ENCODE measurements around the gene XYLT1. TPM values are rescaled to one million over a fixed set of nuclear protein-coding genes. Genes with fewer than 3 reads are reported as not detected.

XYLT1 gene
- total RNA-seq, 1 donor from 2014 or later: 1.8 TPM

DNA sequence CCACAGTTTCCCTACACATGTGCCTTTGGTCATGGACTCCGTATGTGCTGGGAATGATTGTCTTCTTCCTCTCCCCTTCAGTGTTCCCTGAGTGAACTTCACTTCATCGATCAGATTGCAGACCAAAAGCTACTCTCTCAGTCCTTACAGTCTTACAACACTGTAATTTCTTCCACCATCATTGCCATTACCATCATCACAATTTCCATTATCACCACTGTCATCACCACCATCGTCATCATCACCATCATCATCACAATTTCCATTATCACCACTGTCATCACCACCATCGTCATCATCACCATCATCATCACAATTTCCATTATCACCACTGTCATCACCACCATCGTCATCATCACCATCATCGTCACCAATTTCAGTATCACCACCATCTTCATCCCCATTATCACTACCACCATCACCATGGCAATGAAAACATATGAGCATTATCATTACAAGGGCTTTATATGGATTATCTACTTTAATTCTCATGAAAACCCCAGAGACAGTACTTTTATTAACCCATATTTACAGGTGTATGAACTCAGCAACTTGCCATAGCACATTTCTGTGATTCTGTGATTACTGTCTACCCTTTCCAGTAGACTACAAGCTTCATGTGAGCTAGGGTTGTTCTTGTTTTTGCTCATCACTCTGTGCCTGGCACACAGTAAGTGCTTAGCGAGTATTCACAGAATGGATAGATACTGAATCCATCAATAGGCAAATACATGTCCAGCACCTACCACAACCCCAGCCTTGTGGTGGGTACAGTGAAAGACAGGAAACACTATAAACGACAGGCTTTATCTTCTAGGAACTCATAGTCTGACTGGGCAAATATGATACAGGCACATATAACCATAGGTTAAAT is 327.0 kb downstream of the XYLT1 start:
- intact Hi-C loops (cut with DNase I): no loop called here
- DNase-seq (ENCODE audit: missing footprints) (no peak), ATAC-seq (no peak)

DNA sequence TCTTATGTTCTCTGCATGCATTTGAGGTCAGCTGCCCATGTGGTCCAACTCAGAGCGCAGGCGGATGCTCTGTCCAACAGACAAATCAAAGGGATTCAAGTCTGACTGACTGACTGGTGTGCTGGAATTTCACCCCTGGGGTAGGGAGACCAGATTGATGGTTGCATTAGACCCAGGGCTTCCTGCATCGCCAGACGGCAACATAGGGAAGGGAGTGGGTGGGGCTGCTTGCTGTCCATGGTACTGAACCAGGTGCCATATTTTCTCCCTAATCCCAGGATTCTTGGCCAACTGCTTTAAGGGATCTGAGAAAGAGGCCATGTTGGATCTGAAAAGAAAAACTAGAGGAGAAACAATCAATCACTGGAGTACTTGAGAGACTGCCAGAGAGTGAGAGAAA is 332.0 kb downstream of the XYLT1 start:
- intact Hi-C loops (cut with DNase I): no loop called here

DNA sequence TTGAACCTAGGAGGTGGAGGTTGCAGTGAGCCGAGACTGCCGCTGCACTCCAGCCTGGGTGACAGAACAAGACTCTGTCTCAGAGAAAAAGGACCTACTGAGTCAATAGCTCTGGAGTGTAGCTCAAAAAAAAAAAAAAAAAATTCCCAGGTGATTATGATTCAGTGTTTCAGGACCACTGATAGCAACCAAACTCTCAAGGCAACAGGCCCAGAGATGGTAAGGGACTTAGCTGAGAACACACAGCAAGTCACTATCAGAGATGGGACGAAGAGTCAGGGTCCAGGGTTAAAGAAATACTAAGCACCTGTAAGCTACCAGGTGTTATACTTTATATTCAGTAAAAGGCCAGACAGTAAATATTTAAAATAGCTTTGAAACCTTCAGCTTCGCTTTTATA is 335.3 kb downstream of the XYLT1 start:
- DNase-seq (ENCODE audit: missing footprints) (no peak), ATAC-seq (no peak)
- intact Hi-C loops (cut with DNase I): no loop called here

More for the DNA sequence above, 332.0 kb downstream of the XYLT1 start:
- no peak for ATAC-seq
- no peak for DNase-seq (ENCODE audit: missing footprints)

DNA sequence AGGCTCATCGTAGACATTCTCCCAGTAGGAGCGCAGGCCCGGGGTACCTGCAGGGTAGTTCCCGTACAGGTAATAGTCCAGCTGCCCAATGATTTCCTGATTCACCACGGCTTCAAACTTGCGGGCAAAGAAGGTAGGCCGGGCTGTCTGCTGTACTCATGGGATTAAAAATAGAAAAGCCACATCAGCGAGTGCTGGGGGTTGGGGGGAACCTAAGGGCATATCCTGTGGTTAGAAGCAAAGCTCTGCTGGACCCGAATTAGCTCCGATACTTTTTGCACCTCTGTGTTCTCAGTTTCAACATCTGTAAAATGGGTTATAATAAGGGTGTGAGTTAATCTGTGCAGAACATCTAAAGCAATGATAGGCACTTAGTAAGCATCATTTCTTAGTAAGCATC is 336.2 kb downstream of the XYLT1 start:
- intact Hi-C loops (cut with DNase I): no loop called here
- no peak for DNase-seq (ENCODE audit: missing footprints)
- ATAC-seq: no peak

GRCh38 chr16:17133851-17134250 is 336.9 kb downstream of the XYLT1 start:
- DNase-seq (ENCODE audit: missing footprints): no peak
- intact Hi-C loops (cut with DNase I): no loop called here
- no peak for ATAC-seq

- no peak for DNase-seq (ENCODE audit: missing footprints)
- ATAC-seq: no peak
- intact Hi-C loops (cut with DNase I): no loop called here
Observed at GRCh38 chr16:17131351-17131750, 339.4 kb downstream of the XYLT1 start.

DNA sequence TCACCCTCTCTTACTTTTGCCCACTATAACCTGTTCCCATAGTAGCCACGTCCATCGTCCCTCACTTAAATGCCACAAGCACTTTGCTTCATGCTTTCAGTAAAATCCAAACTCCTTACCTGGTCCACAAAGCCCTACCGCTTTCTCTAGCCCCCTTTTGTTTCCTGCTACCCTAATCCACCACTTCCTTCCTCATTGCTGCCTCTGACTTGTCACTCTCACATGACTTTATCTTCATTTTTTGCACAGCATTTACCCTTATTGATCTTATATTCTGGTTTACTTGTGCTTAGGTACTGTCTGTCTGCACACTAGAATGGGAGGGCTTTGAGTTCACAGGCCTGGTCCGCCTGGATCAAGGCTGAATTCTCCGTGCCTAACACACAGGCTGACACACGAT is 340.0 kb downstream of the XYLT1 start:
- no peak for ATAC-seq
- intact Hi-C loops (cut with DNase I): no loop called here

GRCh38 chr16:17129971-17130370 is 340.8 kb downstream of the XYLT1 start:
- ATAC-seq (no peak), DNase-seq (ENCODE audit: missing footprints) (no peak)
- intact Hi-C loops (cut with DNase I): no loop called here

More for the DNA sequence above, 340.0 kb downstream of the XYLT1 start:
- DNase-seq (ENCODE audit: missing footprints): no peak

GRCh38 chr16:17128791-17129190 is 342.0 kb downstream of the XYLT1 start:
- ATAC-seq (no peak), DNase-seq (ENCODE audit: missing footprints) (no peak)
- intact Hi-C loops (cut with DNase I): no loop called here

DNA sequence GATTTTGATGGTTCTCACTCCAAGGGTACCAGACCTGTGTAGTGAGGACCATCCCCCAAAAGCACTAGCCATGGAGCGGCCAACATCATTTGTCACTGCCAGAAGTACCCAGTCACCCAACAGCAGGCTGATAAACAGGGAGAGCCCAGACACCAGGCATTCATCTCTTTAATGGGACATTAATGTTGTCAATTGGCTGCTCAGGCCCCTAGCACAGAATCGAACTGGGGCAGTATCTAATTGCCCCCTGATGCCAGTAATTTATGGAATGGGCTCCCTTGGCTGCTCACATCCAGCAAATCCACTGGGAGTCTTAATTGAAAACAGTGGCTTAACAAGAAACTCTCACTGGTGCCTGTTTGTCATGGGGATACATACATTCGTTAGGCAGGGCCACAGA is 344.6 kb downstream of the XYLT1 start:
- intact Hi-C loops (cut with DNase I): no loop called here

GRCh38 chr16:17125671-17126070 is 345.1 kb downstream of the XYLT1 start:
- ATAC-seq (no peak), DNase-seq (ENCODE audit: missing footprints) (no peak)
- intact Hi-C loops (cut with DNase I): no loop called here

More for the DNA sequence above, 344.6 kb downstream of the XYLT1 start:
- no peak for DNase-seq (ENCODE audit: missing footprints)
- no peak for ATAC-seq

- no peak for ATAC-seq
- intact Hi-C loops (cut with DNase I): no loop called here
- DNase-seq (ENCODE audit: missing footprints): no peak
Observed at GRCh38 chr16:17117906-17118577, 352.7 kb downstream of the XYLT1 start.

DNA sequence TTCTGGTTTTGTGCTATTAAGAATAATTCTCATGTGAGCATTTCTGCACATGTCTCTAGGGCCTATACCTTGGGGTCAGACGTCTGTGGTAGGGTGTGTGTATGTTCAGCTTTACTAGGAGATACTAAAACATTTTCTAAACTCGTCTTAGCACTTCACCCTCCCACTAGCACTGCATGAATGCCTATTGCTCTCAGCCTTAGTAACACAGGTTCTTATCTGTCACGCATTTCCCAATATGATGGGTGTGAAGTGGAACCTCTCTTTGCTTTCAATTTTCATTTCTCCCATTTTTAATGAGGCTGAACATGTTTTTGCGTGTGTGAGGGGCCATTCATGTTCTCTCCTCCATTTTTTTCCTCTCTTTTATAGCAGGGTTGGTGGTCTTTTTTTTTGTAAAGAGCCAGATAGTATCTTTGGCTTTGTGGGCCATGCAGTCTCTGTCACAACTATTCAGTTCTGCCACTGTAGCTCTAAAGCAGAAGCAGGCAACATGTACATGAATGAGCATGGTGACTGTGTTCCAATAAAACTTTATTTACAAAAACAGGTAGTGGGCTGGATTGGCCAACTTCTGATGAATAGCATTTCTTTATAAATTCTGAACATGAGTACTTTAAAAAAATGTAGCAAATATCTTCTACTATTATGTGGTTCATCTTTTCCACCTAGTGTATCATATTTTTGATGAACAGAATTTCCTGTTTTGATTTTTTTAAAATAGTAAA is 354.0 kb downstream of the XYLT1 start:
- intact Hi-C loops (cut with DNase I): no loop called here
- DNase-seq (ENCODE audit: missing footprints): no peak
- no peak for ATAC-seq

GRCh38 chr16:17109413-17109812 is 361.3 kb downstream of the XYLT1 start:
- no peak for DNase-seq (ENCODE audit: missing footprints)
- intact Hi-C loops (cut with DNase I): no loop called here

GRCh38 chr16:17108596-17108995 is 362.2 kb downstream of the XYLT1 start:
- DNase-seq (ENCODE audit: missing footprints) (no peak), ATAC-seq (no peak)
- intact Hi-C loops (cut with DNase I): no loop called here

More at GRCh38 chr16:17109413-17109812, 361.3 kb downstream of the XYLT1 start:
- ATAC-seq: no peak

DNA sequence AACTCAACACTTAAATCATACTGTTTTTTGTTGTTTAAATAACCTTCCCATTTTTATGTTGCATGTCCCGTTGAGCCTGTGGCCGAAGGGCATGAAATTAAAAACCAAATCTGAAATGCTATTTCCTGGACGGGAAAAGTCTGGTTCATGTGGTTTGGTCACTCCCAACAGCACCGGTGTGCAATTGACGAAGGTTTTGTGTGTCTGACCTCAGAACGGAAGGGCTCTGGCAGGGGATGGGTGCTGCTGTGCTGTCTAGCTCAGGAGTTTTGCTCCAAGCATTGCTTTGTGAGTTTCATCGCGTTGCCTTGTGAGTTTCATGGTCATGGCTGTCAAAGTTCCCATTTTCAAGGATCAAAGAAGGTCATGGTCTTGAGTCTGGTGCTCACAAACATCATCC is 363.3 kb downstream of the XYLT1 start:
- ATAC-seq (no peak), DNase-seq (ENCODE audit: missing footprints) (no peak)
- intact Hi-C loops (cut with DNase I): no loop called here

DNA sequence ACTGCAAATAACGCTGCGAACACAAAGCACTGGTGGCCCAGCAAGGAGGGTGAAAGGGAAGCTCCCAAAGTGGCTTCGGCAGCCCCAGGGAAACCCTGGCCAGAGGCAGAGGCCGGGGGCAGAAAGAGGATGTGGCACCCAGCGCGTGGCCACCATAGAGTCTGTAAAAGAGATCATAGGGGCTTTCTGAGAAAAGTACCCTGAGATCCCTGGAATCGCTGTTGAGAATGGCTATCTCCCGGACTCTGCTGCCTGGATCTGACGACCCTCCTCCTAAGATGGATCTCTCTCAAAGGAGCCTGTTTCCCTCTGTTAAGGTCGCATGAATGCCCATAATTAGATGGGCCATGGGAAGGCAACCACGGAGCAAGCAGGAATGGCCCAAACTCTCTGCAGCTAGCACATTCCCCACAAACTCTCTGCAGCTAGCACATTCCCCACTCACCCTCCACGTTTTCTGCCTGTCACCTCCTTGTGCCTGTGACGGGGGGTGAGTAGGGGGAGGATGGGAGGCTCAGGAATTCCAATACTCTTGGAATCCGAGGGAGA is 364.4 kb downstream of the XYLT1 start:
- ATAC-seq (no peak), DNase-seq (ENCODE audit: missing footprints) (no peak)
- intact Hi-C loops (cut with DNase I): no loop called here

- ATAC-seq (no peak), DNase-seq (ENCODE audit: missing footprints) (no peak)
- intact Hi-C loops (cut with DNase I): no loop called here
Observed at GRCh38 chr16:17105239-17105797, 365.4 kb downstream of the XYLT1 start.

DNA sequence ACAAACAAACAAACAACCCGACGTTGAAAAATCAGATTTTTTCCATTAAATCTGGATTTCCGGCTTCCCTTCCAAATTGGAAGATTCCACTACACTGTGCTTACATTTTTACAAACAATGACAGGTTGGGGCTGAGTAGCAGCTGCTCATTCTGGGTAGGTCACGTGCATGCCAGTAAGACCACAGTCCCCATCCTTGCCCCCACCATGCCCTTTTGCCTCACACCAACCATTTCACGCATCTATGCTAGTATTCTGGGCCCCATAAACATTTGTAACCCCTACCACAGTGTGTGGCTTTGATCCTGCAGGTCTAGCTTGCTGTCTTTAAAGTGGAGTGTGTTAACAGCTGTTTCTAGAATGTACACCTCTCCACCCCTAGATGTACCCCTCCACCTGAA is 366.1 kb downstream of the XYLT1 start:
- DNase-seq (ENCODE audit: missing footprints): no peak
- intact Hi-C loops (cut with DNase I): no loop called here

More for the DNA sequence above, 366.1 kb downstream of the XYLT1 start:
- ATAC-seq: no peak
